Stimulated activated CD4-positive, alpha-beta T cell treated with anti-CD3 and anti-CD28 coated beads, Interleukin-4, amount 100 ng/mL, for 48 hours (primary cell): Measurements from ENCODE around the gene HSD17B14.
"Not testable (repeated sequence)": the region's sequence is repeated elsewhere in the genome, so short reads cannot be mapped to it uniquely, and the experiment has no call there.

Experiments used
- DNase-seq, 2 donors: peaks; one replicate each; pipeline ENCODE4 v3.0.0-alpha.2; 2020; ENCODE audit warnings: low read depth in 2 of 2

Gene HSD17B14

DNA sequence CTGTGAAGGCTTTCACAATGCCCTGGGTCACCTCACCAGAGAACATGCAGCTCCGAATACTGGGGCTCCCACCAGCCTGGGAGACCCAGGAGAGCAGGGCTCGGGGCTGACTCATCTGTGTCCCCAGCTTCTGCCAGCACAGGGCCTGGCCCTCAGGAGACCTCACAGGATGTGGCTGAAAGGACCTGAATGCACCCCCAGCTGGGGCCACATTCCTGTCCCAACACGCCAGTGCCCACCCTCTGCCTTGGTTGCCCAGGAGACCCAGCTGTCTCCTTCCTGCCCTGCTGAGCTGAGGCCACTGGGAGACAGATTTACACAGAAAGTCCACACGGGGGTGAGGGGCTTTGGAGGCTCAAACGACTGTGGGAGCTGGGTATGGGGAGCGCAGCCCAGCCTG lies 37.4 kb downstream of the HSD17B14 start:
- no peak for DNase-seq

- no peak for DNase-seq
Measured at GRCh38 chr19:48797103-48797502, 39.2 kb downstream of the HSD17B14 start.

- no peak for DNase-seq
Measured at GRCh38 chr19:48796298-48797083, 39.8 kb downstream of the HSD17B14 start.

DNA sequence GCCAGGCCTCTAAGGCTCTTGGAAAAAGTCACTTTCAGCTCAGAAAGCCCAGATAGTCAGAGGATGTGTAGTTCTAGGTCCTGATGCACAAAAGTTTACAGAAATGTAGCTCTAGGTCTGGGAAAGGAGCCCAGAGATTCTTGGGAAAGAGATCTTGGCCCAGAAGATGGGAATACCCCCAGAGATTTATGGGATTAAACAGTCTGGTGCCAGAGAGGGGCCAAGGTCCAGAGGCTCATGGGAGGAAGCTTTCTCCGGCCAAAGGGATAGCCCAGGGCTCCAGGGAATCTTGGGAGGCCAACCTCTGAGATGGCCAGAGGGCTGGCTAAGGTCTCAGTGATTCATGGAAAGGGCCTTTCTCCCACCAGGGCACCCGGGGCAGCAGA lies 40.6 kb downstream of the HSD17B14 start:
- no peak for DNase-seq

DNA sequence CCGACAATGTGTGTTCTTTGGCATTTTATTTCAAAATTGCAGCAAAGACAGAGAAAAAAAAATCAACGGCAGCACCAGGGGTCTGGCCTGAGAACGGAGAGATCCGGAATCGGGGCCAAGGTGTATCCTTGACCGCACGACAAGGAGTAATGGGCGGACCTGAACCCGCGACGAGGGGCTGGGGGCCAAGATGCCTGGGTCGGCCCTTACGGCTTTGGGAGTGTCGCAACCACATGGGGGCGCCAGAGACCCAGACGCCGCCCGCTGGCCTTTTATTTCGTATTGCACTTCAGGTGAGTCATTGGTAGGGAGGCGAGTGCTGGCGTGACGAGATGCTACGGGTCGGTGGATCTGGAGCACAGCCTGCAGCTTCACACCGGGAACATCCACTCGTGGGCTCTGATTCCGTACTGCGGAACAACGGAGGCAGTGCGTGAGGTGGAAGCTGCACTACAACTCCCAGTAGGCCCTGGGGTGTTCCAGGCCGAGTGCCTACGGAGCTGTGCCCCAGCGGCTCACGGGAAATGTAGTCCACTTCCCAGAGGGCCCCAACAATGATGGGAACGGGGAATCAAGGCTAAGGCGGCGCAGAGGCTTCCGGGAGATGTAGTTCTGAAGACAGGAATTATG lies 41.1 kb downstream of the HSD17B14 start:
- peak; percentile 77 to 78 for DNase-seq

DNA sequence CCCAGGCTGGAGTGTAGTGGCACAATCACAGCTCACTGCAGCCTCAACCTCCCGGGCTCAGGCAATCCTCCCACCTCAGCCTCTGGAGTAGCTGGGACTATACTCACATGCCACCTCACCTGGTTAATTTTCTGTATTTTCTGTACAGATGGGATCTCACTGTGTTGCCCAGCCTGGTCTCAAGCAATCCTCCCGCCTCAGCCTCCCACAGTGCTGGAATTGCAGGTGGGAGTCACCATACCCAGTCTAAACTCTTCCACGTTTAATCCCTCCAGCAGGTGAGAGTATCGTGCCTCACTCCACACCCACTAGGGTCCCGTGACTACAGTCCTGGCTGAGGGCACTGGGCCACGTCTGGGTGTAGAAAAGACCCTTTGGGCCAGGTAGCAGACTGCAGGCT lies 42.0 kb downstream of the HSD17B14 start:
- DNase-seq, result no peak

- DNase-seq, result no peak
Measured at GRCh38 chr19:48793271-48793670, 43.0 kb downstream of the HSD17B14 start.

DNA sequence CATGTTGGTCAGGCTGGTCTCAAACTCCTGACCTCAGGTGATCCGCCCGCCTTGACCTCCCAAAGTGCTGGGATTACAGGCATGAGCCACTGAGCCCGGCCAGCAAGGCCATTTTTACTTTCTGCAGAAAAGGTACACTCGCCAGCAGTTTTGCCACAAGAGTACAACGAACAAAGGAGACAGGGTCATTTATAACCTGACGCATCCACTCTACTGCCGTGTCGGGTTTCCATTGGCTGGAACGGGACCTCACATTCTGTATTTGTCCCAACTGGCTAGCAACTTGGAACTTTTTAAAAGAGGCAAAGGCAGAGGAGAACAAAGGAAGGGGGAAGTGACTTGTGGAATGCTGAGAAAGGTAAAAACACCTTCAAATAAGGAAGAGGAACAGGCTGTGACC lies 49.0 kb downstream of the HSD17B14 start:
- DNase-seq, result not testable (repeated sequence)

- not testable (repeated sequence) for DNase-seq
Measured at GRCh38 chr19:48786422-48786821, 49.9 kb downstream of the HSD17B14 start.

DNA sequence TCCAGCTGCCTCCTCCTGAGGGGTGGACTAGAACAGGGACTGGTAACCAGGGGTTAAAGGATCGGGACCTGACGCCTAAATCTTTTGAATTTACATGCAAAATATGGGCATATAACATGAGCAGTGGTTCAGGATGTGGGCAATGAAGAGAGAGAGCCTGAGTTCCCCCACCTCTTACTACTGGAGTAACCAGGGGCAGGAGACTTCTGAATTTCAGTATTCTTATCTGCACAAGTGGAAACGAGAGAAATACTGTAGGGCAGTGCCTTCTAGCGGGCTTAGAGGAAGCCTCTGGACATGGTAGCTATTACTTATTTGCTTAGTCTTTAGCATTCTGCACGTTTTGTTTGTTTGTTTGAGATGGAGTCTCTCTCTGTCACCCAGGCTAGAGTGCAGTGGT lies 51.8 kb downstream of the HSD17B14 start:
- DNase-seq, result no peak

DNA sequence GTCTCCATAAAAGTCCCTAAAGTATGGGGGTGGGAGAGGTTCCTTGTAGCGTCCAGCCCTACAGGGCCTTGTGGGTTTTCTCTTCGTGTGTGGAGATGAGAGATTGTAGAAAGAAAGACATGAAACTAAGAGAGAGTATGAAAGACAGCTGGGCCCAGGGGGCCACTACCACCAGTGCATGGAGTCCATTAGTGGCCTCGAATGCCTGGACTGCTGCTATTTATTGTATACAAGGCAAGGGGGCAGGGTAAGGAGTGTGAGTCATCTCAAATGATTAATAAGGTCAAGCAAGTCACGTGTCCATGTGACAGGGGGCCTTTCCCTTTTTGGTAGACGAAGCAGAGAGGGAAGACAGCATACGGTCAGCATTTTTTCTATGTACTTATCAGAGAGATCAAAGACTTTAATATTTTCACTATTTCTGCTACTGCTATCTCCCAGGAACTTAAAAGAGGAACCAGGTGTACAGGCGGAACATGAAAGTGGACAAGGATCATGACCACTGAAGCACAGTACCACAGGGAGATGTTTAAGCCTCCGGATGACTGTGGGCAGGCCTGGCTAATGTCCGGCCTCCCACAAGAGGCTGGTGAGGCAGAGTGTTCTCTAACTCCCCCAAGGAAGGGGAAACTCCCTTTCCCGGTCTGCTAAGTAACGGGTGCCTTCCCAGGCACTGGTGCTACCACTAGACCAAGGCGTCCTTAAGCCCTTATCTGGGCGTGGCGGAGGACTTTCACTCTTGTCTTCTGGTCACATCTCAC lies 55.5 kb downstream of the HSD17B14 start:
- no peak for DNase-seq

GRCh38 chr19:48779636-48780035 lies 56.7 kb downstream of the HSD17B14 start:
- DNase-seq, result no peak

GRCh38 chr19:48777720-48778119 lies 58.6 kb downstream of the HSD17B14 start:
- DNase-seq, result no peak

DNA sequence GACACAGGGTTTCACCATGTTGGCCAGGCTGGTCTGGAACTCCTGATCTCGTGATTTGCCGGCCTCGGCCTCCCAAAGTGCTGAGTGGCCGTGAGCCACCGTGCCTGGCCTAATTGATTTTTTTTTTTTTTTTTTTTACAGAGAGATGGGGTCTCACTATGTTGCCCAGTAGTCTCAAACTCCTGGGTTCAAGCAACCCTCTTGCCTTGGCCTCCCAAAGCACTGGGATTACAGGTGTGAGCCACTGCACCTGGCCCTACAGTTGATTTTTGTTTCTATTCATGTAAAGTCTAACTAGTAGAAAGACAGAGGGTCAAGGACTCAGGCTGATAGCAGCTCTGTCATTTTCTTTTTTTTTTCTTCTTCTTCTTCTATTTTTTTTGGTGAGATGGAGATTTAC lies 59.2 kb downstream of the HSD17B14 start:
- no peak for DNase-seq

DNA sequence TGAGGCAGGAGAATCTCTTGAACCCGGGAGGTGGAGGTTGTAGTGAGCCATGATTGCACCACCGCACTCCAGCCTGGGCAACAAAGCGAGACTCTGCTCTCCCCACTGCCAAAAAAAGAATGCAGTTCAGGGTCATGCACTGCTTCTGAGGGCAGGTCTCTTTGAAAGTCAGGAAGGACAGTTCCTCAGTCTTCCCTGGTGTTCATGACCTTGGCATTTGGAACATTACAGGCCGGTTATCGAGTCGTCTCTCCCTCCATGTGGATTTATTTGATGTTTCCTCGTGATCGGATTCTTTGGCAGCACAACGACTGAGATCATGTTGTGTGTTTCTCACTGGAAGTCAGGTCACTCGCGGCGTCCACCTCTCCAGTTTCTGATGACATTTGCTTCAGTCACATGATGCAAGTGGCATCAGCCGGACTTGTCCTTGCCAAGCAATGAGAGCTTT lies 63.8 kb downstream of the HSD17B14 start:
- no peak for DNase-seq

GRCh38 chr19:48770734-48771472 lies 65.4 kb downstream of the HSD17B14 start:
- DNase-seq, result no peak

- no peak for DNase-seq
Measured at GRCh38 chr19:48770266-48770665, 66.0 kb downstream of the HSD17B14 start.

DNA sequence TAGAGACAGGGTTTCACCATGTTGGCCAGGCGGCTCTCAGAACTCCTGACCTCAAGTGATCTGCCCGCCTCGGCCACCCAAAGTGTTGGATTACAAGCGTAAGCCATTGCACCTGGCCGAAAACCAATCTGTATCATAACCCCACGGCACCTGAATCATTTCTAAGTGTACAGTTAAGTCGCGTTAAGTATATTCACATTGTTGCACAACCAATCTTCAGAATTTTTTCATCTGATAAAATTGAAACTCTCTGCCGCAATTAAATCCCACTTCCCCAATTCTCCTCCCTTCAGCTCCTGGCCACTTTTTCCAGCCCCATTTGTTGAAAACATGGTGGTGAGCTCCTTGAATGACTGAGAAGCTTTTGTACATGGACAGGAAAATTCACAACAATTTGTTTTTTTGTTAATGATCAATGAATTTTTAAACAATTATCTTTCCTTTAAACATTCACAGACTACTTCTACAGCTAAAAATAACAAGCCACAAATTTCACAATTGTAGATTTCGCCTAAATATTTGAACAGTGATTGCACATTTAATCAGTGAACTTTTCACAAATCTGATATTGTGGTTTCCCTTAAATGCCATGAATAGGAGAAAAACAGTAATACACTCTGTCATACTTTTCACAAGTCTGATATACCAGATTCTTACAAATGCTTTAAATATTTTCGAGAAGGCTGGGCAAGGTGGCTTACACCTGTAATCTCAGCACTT lies 67.1 kb downstream of the HSD17B14 start:
- DNase-seq, result no peak

- DNase-seq, result not testable (repeated sequence)
Measured at GRCh38 chr19:48768171-48768753, 68.0 kb downstream of the HSD17B14 start.

GRCh38 chr19:48765816-48766215 lies 70.5 kb downstream of the HSD17B14 start:
- DNase-seq, result not testable (repeated sequence)
